Neural cell (in vitro differentiated cells): Measurements from ENCODE around the gene MYO6. TPM values are rescaled to one million over a fixed set of nuclear protein-coding genes. Genes with fewer than 3 reads are reported as not detected.

Experiments
- H2AFZ ChIP-seq: fragments of 200-600, 300-800 bp; sonication (generic), shearing (Covaris generic); 2 replicates; pipeline ENCODE4 v1.6.0; 2014; ENCODE audit warnings: low read depth, mild to moderate bottlenecking, antibody characterized with exemption, low read length, moderate library complexity
- H3F3A ChIP-seq: fragments of 200-600 bp; shearing (Covaris generic); 2 replicates; pipeline ENCODE4 v1.6.1; 2016; ENCODE audit warnings: mild to moderate bottlenecking, moderate library complexity, mixed read lengths, antibody characterized with exemption, low read length; ENCODE audit not compliant: insufficient read depth, poor library complexity, severe bottlenecking
- H3K27ac ChIP-seq: fragments of 200-600, 300-800 bp; sonication (generic), shearing (Covaris generic); 2 replicates; pipeline ENCODE4 v1.5.1; 2014; ENCODE audit warnings: mild to moderate bottlenecking, low read length, moderate library complexity
- H3K27me3 ChIP-seq: fragments of 300-800, 200-600 bp; sonication (generic), shearing (Covaris generic); 2 replicates; pipeline ENCODE4 v1.6.0; 2014; ENCODE audit warnings: mild to moderate bottlenecking, low read depth, low read length, moderate library complexity; ENCODE audit not compliant: insufficient read depth
- H3K36me3 ChIP-seq: fragments of 300-800, 200-600 bp; sonication (generic), shearing (Covaris generic); 2 replicates; pipeline ENCODE4 v1.5.1; 2014; ENCODE audit warnings: mild to moderate bottlenecking, antibody characterized with exemption, low read length, moderate library complexity; ENCODE audit not compliant: insufficient read depth
- H3K4me2 ChIP-seq: fragments of 300-800, 200-600 bp; sonication (generic), shearing (Covaris generic); 2 replicates; pipeline ENCODE4 v1.6.0; 2014; ENCODE audit warnings: mild to moderate bottlenecking, low read length
- H3K4me3 ChIP-seq: fragments of 300-800, 200-600 bp; sonication (generic), shearing (Covaris generic); 2 replicates; pipeline ENCODE4 v1.5.1; 2014; ENCODE audit warnings: mild to moderate bottlenecking, low read length, moderate library complexity
- H3K79me2 ChIP-seq: fragments of 200-600 bp; shearing (Covaris generic); replicated peaks from 2 replicates; pipeline ENCODE4 v1.6.0; 2014; ENCODE audit warnings: mild to moderate bottlenecking, low read length, moderate library complexity; ENCODE audit not compliant: insufficient read depth
- H3K9ac ChIP-seq: fragments of 300-800, 200-600 bp; sonication (generic), shearing (Covaris generic); 2 replicates; pipeline ENCODE4 v1.6.1; 2016; ENCODE audit warnings: mild to moderate bottlenecking, low read length, mixed read lengths
- H3K9me2 ChIP-seq: fragments of 200-600 bp; shearing (Covaris generic); 2 replicates; pipeline ENCODE4 v1.6.1; 2016; ENCODE audit warnings: mild to moderate bottlenecking, low read length, mixed read lengths; ENCODE audit not compliant: insufficient read depth
- H3K9me3 ChIP-seq: fragments of 200-600, 300-800 bp; sonication (generic), shearing (Covaris generic); 2 replicates; pipeline ENCODE4 v1.6.1; 2016; ENCODE audit warnings: mild to moderate bottlenecking, mixed run types, low read length, moderate library complexity, mixed read lengths
- H4K20me1 ChIP-seq: fragments of 200-600 bp; shearing (Covaris generic); 2 replicates; pipeline ENCODE4 v1.6.1; 2016; ENCODE audit warnings: mild to moderate bottlenecking, mixed run types; ENCODE audit not compliant: insufficient read depth
- EP300 ChIP-seq: fragments of 450-650 bp; conservative IDR thresholded peaks from 2 replicates; pipeline ENCODE4 v1.6.1; 2014; ENCODE audit warnings: antibody characterized with exemption, mild to moderate bottlenecking, moderate library complexity; ENCODE audit not compliant: poor library complexity, severe bottlenecking
- EZH2 ChIP-seq: fragments of 200-600, 300-800 bp; shearing (Covaris generic), sonication (generic); IDR thresholded peaks from 2 replicates; pipeline ENCODE4 v1.6.1; 2014; ENCODE audit warnings: antibody characterized with exemption, low read length, borderline replicate concordance, mild to moderate bottlenecking; ENCODE audit not compliant: insufficient read depth, poor library complexity, severe bottlenecking
- MXI1 ChIP-seq: fragments of 450-650 bp; conservative IDR thresholded peaks from 2 replicates; pipeline ENCODE4 v1.6.1; 2014; ENCODE audit warnings: antibody characterized with exemption, mild to moderate bottlenecking; ENCODE audit not compliant: poor library complexity, severe bottlenecking
- POLR2AphosphoS5 ChIP-seq: IDR thresholded peaks from 2 replicates; pipeline ENCODE4 v1.6.1; 2012
- RAD21 ChIP-seq: fragments of 450-650 bp; conservative IDR thresholded peaks from 2 replicates; pipeline ENCODE4 v1.6.1; 2014; ENCODE audit warnings: antibody characterized with exemption, mild to moderate bottlenecking, moderate library complexity
- SMC3 ChIP-seq: fragments of 450-650 bp; conservative IDR thresholded peaks from 2 replicates; pipeline ENCODE4 v1.6.1; 2014; ENCODE audit warnings: antibody characterized with exemption, mild to moderate bottlenecking, moderate library complexity; ENCODE audit not compliant: poor library complexity
- TAF1 ChIP-seq: IDR thresholded peaks from 2 replicates; pipeline ENCODE4 v1.6.1; 2012; ENCODE audit warnings: low read depth
- polyA plus RNA-seq: library from polyadenylated mRNA; depleted of rRNA; stranded (reverse); fragments of >200 nt; gene quantifications from 2 replicates; pipeline ENCODE4 v1.2.3, GENCODE V29; 2014
- TF ChIP-seq, protein P1 (sequence below): IDR thresholded peaks from 2 replicates; pipeline ENCODE4 v1.6.1; 2012; ENCODE audit warnings: borderline replicate concordance
- TF ChIP-seq, protein P2 (sequence below): fragments of 450-650 bp; IDR thresholded peaks from 2 replicates; pipeline ENCODE4 v1.5.1; 2014; ENCODE audit warnings: antibody characterized with exemption, mild to moderate bottlenecking, moderate library complexity; ENCODE audit not compliant: poor library complexity, severe bottlenecking

MYO6 gene
- polyA plus RNA-seq, 1 donor from 2014 or later, result 49.1 TPM

DNA sequence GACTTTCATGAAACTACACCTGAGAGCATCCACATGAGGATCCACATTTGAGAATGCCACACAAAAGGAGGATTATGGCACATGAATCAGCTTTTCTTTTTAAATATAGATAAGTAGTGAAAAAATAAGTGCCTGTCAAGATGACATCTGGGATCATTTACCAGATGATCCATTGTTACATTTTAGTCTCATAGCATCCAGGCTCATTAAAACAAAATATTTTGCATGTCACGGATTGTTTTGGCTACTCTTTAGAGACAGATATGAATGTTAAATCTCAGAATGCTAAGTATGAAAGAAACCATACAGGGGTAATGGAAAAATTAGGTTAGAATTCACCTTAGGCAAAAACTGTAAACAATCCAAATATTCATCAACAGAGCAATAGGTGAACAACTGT lies 66.7 kb downstream of the MYO6 start:
- H3K36me3 ChIP-seq, result no peaks in the 10 kb centered on the region
- H3K9me2 ChIP-seq, result no peaks in the 10 kb centered on the region
- H3K4me3 ChIP-seq, result no peak overlapping the region
- peaks cover 2% of the 10 kb centered on the region for H3K9me3 ChIP-seq
- no peaks in the 10 kb centered on the region for H3F3A ChIP-seq
- H3K27ac ChIP-seq, result no peak overlapping the region
- no peak overlapping the region for H3K9ac ChIP-seq
- TF ChIP-seq, protein P1, sequence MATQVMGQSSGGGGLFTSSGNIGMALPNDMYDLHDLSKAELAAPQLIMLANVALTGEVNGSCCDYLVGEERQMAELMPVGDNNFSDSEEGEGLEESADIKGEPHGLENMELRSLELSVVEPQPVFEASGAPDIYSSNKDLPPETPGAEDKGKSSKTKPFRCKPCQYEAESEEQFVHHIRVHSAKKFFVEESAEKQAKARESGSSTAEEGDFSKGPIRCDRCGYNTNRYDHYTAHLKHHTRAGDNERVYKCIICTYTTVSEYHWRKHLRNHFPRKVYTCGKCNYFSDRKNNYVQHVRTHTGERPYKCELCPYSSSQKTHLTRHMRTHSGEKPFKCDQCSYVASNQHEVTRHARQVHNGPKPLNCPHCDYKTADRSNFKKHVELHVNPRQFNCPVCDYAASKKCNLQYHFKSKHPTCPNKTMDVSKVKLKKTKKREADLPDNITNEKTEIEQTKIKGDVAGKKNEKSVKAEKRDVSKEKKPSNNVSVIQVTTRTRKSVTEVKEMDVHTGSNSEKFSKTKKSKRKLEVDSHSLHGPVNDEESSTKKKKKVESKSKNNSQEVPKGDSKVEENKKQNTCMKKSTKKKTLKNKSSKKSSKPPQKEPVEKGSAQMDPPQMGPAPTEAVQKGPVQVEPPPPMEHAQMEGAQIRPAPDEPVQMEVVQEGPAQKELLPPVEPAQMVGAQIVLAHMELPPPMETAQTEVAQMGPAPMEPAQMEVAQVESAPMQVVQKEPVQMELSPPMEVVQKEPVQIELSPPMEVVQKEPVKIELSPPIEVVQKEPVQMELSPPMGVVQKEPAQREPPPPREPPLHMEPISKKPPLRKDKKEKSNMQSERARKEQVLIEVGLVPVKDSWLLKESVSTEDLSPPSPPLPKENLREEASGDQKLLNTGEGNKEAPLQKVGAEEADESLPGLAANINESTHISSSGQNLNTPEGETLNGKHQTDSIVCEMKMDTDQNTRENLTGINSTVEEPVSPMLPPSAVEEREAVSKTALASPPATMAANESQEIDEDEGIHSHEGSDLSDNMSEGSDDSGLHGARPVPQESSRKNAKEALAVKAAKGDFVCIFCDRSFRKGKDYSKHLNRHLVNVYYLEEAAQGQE, result no peak
- TF ChIP-seq RAD21, result no peak
- TF ChIP-seq EZH2, result no peak
- TF ChIP-seq TAF1, result no peak
- no peak for TF ChIP-seq SMC3
- TF ChIP-seq, protein P2, sequence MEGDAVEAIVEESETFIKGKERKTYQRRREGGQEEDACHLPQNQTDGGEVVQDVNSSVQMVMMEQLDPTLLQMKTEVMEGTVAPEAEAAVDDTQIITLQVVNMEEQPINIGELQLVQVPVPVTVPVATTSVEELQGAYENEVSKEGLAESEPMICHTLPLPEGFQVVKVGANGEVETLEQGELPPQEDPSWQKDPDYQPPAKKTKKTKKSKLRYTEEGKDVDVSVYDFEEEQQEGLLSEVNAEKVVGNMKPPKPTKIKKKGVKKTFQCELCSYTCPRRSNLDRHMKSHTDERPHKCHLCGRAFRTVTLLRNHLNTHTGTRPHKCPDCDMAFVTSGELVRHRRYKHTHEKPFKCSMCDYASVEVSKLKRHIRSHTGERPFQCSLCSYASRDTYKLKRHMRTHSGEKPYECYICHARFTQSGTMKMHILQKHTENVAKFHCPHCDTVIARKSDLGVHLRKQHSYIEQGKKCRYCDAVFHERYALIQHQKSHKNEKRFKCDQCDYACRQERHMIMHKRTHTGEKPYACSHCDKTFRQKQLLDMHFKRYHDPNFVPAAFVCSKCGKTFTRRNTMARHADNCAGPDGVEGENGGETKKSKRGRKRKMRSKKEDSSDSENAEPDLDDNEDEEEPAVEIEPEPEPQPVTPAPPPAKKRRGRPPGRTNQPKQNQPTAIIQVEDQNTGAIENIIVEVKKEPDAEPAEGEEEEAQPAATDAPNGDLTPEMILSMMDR, result no peak
- no peaks in the 10 kb centered on the region for H3K79me2 ChIP-seq
- no peaks in the 10 kb centered on the region for H4K20me1 ChIP-seq
- no peak overlapping the region for H2AFZ ChIP-seq
- H3K4me2 ChIP-seq, result no peak overlapping the region
- H3K27me3 ChIP-seq, result no peaks in the 10 kb centered on the region

DNA sequence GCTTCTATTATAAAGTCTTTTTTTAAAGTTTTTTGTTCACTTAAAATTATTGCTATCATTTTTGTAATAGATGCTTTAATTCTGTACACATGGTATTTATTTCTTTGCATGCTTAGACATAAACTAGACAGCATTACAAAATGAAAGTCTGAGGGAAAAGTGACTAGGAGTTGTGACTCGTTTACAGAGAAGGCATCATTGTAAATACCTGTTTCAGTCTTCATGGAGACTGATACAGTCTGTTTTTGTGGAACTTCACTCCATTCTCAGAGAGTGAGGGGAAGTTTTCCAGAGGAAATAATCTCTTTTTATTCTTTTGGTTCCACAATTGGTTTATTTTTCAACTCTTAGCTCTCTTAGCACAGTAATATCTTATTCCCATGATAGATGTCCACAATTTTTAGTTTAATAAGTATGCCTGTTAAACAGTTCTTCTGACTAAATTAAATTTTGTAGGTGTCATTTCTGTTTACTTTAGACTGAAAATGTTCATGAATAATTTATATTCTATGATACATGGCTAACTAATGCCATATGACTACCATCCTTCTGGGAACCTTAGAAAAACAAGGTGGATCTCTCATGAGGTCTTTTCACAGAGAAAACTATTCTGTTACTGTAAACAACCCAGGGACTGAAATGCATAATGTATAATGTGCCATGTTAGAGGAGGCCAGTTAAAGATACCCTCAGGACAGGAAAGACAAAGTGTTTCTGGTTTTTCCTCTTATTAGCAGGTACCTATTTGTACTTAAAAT lies 69.2 kb downstream of the MYO6 start:
- Histone ChIP-seq H4K20me1 (no peaks in the 10 kb centered on the region), H3K27me3 (no peaks in the 10 kb centered on the region), H3K9ac (no peak overlapping the region), H3K36me3 (no peaks in the 10 kb centered on the region), H2AFZ (no peak overlapping the region), H3F3A (no peaks in the 10 kb centered on the region), H3K27ac (no peak overlapping the region), H3K4me2 (no peak overlapping the region), H3K79me2 (no peaks in the 10 kb centered on the region), H3K9me3 (peaks cover 2% of the 10 kb centered on the region), H3K9me2 (no peaks in the 10 kb centered on the region), H3K4me3 (no peak overlapping the region)
- TF ChIP-seq POLR2AphosphoS5 (no peak), RAD21 (no peak), TAF1 (no peak), SMC3 (no peak), EZH2 (no peak), MXI1 (no peak), EP300 (no peak)
- TF ChIP-seq, protein P2, result no peak
- TF ChIP-seq, protein P1, result no peak
